SK-N-SH (cell line): ENCODE measurements around the gene PHKB.

Experiments
- CTCF ChIP-seq: fragments of 200-600 bp; sonication (generic); IDR thresholded peaks from 2 replicates; pipeline ENCODE4 v1.6.1; 2017; ENCODE audit warnings: antibody characterized with exemption, mild to moderate bottlenecking, moderate library complexity
- ELF1 ChIP-seq: IDR thresholded peaks from 2 replicates; pipeline ENCODE4 v1.4.0; 2012
- EP300 ChIP-seq, 2 experiments: IDR thresholded peaks; 2 replicates each; pipeline versions ENCODE4 v1.4.0 to v1.6.1; 2012; ENCODE audit warnings: borderline replicate concordance in 1 of 2, low read depth in 1 of 2, low read length in 1 of 2
- GATA2 ChIP-seq: sonication (generic); formaldehyde crosslinking; IDR thresholded peaks from 2 replicates; pipeline ENCODE4 v1.5.0; 2020; ENCODE audit warnings: mild to moderate bottlenecking, missing genetic modification reagents
- JUND ChIP-seq: IDR thresholded peaks from 2 replicates; pipeline ENCODE4 v1.4.0; 2012
- MAX ChIP-seq: IDR thresholded peaks from 2 replicates; pipeline ENCODE4 v1.4.0; 2012; ENCODE audit warnings: low read depth
- MXI1 ChIP-seq: IDR thresholded peaks from 2 replicates; pipeline ENCODE4 v1.6.1; 2012; ENCODE audit warnings: mild to moderate bottlenecking, low read depth, low read length, improper control_type of control experiment
- PBX3 ChIP-seq: IDR thresholded peaks from 2 replicates; pipeline ENCODE4; 2012
- POLR2AphosphoS5 ChIP-seq: IDR thresholded peaks from 2 replicates; pipeline ENCODE4 v1.6.1; 2012; ENCODE audit warnings: low read depth, low read length
- RAD21 ChIP-seq: IDR thresholded peaks from 2 replicates; pipeline ENCODE4 v1.6.1; 2012; ENCODE audit warnings: mild to moderate bottlenecking, low read length
- REST ChIP-seq: IDR thresholded peaks from 2 replicates; pipeline ENCODE4 v1.6.1; 2012; ENCODE audit warnings: mild to moderate bottlenecking, low read depth, low read length, moderate library complexity
- SMC3 ChIP-seq: IDR thresholded peaks from 2 replicates; pipeline ENCODE4 v1.6.1; 2012; ENCODE audit warnings: low read depth, low read length, improper control_type of control experiment
- TAF1 ChIP-seq: IDR thresholded peaks from 2 replicates; pipeline ENCODE4 v1.6.1; 2012; ENCODE audit warnings: low read depth, mild to moderate bottlenecking, low read length, moderate library complexity, borderline replicate concordance

- TF ChIP-seq CTCF (no peak), JUND (no peak), POLR2AphosphoS5 (no peak), PBX3 (no peak), MAX (no peak), REST (no peak), EP300 (IDR thresholded peaks at IDR 0.05; ENCODE audit: borderline replicate concordance in 1 of 2, low read depth in 1 of 2, low read length in 1 of 2) (no peak), ELF1 (no peak), TAF1 (no peak), RAD21 (no peak), GATA2 (no peak), SMC3 (no peak), MXI1 (no peak)
These were observed 250.7 kb downstream of the PHKB start for GRCh38 chr16:47711809-47712208.
